HPDE6-E6E7 (cell line): Measurements from ENCODE around the gene LDLR.
"Not testable (repeated sequence)": the region's sequence is repeated elsewhere in the genome, so short reads cannot be mapped to it uniquely, and the experiment has no call there.

Source experiments
- DNase-seq: peaks from one replicate; pipeline ENCODE4 v3.0.0; 2011; ENCODE audit warnings: missing footprints; ENCODE audit errors: extremely low spot score

The LDLR gene

GRCh38 chr19:11140896-11141295, 51.6 kb downstream of the LDLR start:
- no peak for DNase-seq

DNA sequence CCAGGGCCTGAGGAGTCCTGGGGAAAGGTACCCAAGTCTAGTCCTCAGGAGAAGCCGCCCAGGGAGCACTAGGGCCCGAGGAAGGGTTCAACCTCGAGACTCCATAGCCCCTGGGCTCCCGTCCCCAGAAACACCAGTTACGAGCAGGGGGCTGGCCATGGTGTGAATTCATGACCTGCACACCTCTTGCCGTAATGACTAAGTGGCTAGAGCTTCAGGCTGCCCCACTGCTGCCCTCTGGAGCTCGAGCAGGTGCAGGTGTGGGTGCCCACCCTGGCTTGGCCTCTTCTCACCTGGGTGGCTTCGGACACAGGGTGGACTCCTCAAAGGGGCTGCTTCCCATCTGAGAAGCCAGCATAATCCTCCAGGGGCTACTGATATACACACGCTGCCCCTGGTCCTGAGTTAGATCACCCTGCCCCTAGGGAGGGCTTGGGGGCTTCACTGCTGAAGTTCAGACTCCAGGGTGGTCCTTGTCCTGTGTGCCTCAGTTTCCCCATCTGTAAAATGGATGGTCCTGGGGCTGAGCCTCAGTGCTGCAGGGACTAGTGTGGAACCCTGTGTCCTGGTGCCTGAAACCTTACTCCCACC, 52.8 kb downstream of the LDLR start:
- no peak for DNase-seq

DNA sequence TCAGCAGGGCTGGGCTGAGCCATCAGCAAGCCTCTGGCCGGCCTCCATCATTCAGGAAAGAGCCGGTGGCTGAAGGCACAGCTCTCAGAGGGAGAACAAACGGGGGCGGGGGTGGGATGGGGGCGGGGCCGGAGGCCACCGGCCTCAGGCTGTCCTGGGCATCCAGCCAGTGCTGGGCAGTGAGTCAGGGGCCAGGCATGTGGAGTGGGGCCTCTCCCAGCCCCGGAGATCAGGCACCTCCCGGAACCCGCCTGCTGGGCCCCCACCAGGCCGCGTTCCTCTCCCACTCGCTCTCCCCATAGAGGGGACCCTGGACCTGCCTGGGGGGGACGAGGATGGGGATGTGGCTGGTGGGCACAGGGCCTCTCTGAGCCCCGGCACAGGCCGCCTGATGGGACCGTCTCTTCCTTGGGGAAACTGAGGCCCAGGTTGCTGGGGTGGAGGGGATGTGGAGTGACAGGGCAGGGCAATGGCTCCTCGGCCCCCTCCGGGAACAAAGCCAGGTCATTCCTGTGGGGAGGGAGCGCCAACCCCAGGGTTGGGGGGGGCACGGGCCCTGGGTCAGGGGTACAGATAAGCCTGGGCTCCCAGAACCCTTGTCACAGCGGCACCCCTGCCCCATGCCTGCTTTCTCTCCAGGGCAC, 53.4 kb downstream of the LDLR start:
- DNase-seq: peak; percentile 91

- DNase-seq: no peak
Observed at GRCh38 chr19:11145536-11145924, 56.3 kb downstream of the LDLR start.

DNA sequence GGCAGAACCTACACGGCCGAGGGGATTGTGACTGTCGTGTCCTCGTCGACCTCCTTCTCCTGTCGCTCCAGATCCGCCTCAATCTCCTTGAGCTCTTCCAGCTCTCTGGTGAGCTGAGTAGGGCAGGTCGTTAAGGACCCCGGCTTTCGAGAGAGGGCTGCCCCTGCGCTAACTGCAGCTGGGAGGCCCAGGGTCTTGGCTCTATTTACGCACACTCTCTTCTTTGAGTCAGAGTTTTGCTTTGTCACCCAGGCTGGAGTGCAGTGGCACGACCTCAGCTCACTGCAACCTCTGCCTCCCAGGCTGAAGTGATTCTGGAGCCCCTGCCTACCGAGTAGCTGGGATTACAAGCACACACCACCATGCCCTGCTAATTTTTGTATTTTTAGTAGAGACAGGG, 58.7 kb downstream of the LDLR start:
- DNase-seq: no peak

GRCh38 chr19:11151181-11151580, 61.9 kb downstream of the LDLR start:
- no peak for DNase-seq

GRCh38 chr19:11152318-11153062, 63.2 kb downstream of the LDLR start:
- DNase-seq: no peak

GRCh38 chr19:11154683-11155047, 65.4 kb downstream of the LDLR start:
- DNase-seq: no peak

DNA sequence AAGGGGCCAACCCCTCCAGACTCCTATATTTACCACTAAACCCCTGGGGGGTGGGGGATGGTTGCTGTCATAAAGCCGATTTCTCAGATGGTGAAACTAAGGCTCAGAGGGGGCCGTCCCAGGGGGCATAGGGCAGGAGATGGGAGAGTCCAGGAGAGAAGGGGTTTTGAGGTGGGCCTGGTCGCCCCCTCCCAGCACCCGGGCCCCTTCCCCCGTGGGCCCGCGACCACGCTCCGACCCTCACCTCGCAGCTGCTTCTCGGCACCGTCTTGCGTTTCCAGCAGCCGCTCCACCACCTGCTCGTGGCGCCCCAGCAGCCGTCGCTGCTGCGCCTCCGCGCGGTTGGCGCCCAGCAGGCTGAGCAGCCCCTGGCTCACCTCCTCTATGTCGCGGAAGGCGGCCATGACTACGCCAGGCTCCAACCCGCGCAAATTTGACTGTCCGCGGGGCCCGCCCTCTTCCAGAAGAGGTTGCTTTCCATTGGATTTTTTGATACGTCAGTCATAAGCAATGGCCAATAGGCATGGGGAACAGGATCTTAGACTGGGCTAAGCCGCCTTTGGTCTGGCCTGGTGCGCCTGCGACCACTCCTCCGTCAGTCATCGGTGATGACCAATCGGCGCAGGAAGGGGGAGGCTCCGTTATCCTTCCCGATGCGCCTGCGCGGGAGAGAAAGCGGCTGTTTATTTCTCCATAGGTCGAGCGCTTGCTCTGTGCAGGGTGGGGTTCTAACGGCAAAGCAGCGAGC, 66.3 kb downstream of the LDLR start, which contains the start of gene SPC24:
SPC24 (minus strand) TSS at position 410 of the 748 bp plus-strand sequence; CDS start at position 404, 6 bp downstream.
- DNase-seq: peak; percentile 100

- no peak for DNase-seq
Observed at GRCh38 chr19:11159598-11160439, 70.6 kb downstream of the LDLR start.

DNA sequence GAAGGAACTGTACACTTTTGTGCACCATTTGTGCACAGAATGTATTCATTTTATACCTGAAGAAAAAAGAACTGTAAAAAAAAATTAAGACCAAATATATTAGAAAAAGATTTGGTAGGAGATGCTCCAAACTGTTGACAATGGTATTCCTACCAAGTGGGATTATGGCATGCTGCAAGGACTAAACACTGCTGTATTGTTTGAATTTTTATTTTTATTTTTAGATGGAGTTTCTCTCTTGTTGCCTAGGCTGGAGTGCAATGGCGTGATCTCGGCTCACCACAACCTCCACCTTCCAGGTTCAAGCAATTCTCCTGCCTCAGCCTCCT, 71.1 kb downstream of the LDLR start:
- DNase-seq: not testable (repeated sequence)

- no peak for DNase-seq
Observed at GRCh38 chr19:11164296-11164695, 75.0 kb downstream of the LDLR start.

DNA sequence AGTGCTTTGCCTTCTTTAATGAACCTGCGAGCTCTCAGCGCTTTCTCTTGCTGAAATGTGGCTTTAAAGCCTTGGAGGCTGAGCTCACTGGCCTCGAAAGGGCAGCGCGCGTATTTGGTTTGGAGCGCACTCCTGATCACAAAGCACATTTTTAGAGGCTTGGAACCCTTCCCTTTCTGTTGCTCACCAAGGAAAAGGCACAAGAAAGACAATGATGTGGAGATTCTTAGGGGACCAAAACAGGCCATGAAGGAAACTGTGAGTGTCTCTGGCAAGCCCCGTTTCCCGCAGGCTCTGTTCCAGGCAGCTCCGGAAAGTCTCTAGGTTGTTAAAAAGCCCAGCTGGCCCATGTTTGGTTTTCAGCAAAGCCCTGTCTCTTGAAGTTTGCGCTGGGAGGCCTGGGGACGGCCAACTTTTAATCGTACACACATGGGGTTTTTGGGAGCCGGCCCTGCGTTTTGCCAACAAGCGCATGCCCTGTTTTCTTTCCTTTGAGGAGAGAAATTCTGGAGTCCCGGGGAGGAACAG, 75.7 kb downstream of the LDLR start:
- no peak for DNase-seq

DNA sequence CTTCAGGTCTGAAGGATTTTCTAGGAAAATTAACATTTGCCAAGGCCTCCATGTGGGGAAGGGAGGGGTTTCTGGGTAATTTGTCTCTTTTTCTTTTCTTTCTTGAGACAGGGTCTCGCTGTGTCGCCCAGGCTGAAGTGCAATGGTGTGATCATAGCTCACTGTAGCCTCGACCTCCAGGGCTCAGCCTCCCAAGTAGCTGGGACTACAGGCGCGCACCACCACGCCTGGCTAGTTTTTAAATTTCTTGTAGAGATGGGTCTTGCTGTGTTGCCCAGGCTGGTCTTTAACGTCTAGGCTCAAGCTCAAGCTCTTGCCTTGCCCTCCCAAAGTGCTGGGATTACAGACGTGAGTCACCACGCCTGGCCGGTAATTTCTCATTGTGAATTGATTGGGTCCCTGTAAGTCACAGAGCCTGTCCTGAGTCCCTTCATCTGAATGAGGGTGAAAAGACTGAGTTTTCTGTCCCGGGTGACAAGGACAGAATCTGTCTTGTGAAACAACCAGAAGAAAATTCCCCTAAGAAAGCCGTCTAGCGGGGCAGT, 76.3 kb downstream of the LDLR start:
- no peak for DNase-seq

DNA sequence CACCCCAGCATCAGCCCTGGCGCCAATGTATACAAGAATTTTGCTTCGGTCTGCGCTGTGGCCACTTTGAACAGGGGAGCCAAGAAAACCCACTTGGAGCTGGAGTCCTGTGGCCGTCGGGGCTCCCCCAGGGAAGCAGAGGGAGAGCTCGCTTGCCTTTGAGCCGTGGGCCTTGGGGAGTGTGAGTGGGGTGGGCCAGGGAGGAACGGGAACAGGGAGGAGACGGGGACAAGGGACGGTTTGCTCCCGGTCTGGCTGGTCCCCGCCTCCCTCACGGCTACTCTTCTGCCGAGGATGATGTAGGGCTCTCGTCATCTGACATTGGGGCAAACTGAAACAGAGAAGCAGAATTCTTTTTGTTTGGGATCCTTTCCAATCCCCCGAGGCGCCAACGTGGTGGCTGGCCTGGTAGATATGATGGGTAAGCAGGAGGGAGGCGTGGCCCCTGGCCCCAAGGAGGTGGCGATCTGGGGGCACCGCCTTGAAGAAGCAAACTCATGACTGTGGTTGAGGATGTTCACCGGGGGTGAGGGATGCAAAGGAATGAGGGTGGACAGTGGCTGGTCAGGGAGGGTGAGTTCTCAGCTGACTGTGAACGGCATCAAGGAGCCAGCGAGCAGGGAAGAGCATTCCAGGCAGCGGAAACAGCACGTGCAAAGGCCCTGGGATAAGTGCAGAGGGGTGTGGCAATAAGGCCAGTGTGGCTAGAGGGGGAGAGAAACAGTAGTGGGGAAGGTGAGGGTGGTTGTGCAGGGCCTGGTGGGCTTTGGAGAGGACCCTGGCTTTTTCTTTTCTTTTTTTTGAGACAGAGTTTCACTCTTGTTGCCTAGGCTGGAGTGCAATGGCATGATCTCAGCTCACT, 77.2 kb downstream of the LDLR start:
- no peak for DNase-seq

GRCh38 chr19:11168568-11168967, 79.3 kb downstream of the LDLR start:
- DNase-seq: peak; percentile 92

DNA sequence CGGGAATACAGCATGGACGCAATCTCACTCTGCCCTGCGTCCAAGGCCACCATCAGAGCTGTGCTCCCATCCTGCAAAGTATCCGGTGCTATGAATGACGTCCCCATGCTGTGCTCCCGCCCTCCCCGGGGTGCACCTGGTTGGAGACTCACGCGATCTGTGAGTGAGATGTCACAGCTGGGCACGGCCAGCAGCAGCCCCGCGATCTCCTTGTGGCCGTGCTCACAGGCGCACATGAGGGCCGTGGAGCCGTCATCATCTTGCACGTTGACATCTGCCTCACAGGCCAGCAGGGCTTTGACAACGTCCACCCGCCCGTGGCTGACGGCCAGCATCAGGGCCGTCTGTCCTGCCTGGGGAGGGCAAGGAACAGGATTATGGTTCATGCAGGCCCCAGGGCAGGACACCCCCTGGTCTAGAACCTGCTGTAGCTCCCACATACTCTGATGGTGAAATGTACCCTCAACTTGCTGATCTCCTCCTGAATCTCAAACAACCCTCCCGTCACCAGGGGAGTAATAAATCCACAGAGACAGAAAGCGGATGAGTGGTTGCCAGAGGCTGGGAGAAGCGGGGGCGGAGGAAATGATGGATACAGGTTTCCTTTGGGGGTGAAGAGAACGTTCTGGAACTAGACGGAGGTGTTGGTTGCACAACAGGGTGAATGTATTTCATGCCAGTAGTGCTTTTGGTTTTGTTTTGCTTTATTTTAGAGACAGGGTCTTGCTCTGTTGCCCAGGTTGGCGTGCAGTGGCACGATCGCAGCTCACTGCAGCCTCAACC, 80.8 kb downstream of the LDLR start:
- no peak for DNase-seq

GRCh38 chr19:11171144-11171543, 81.9 kb downstream of the LDLR start:
- DNase-seq: no peak

GRCh38 chr19:11172576-11172975, 83.3 kb downstream of the LDLR start:
- no peak for DNase-seq
